Measurements from ENCODE around the gene CBLN3. TPM values are rescaled to one million over a fixed set of nuclear protein-coding genes. Genes with fewer than 3 reads are reported as not detected.

CBLN3 gene
- total RNA-seq, 1 experiment from 2014 or later: 0.94 TPM

- H3K27ac Mint-ChIP-seq: no peak overlapping the region
- POLR2A ChIA-PET: no interaction called here
- H3K9me3 Mint-ChIP-seq: no peaks in the 10 kb centered on the region
- H3K36me3 Mint-ChIP-seq: peaks cover 3% of the 10 kb centered on the region; the same call in 1 of the 2 replicates
- no peak overlapping the region for H3K4me3 Mint-ChIP-seq
- no peak for TF ChIP-seq SMAD4 (CRISPR knock-in tag; IDR thresholded peaks at IDR 0.05)
- no peak for TF ChIP-seq GABPB1 (CRISPR knock-in tag; IDR thresholded peaks at IDR 0.05)
- no peak for TF ChIP-seq OVOL2 (CRISPR knock-in tag; IDR thresholded peaks at IDR 0.05; ENCODE audit: borderline replicate concordance)
- TF ChIP-seq IRF2 (CRISPR knock-in tag; IDR thresholded peaks at IDR 0.05; ENCODE audit: borderline replicate concordance, low read depth): no peak
- no peak for TF ChIP-seq NFATC4 (CRISPR knock-in tag; IDR thresholded peaks at IDR 0.05)
- TF ChIP-seq NFYB (CRISPR knock-in tag; conservative IDR thresholded peaks at IDR 0.05; ENCODE audit: low read depth): no peak
- no peak for TF ChIP-seq TP53 (CRISPR knock-in tag; IDR thresholded peaks at IDR 0.05)
- TF ChIP-seq, protein P1, sequence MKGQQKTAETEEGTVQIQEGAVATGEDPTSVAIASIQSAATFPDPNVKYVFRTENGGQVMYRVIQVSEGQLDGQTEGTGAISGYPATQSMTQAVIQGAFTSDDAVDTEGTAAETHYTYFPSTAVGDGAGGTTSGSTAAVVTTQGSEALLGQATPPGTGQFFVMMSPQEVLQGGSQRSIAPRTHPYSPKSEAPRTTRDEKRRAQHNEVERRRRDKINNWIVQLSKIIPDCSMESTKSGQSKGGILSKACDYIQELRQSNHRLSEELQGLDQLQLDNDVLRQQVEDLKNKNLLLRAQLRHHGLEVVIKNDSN (CRISPR knock-in tag; IDR thresholded peaks at IDR 0.05): no peak
- ATAC-seq (no peak), DNase-seq (ENCODE audit: low spot score) (no peak)
- no peaks in the 10 kb centered on the region for H3K27me3 Mint-ChIP-seq (ENCODE audit: low read depth)
- CTCF ChIA-PET: interaction anchor here (1.0 to 6.8 kb wide), 5 partner anchors 17 to 70 kb away, joined by 3 to 55 read pairs (median 6); partner anchors contain the start of genes CBLN3 and KHNYN
- peaks cover 42% of the 10 kb centered on the region for H3K4me1 Mint-ChIP-seq
Observed at GRCh38 chr14:24378327-24378726, 51.1 kb downstream of the CBLN3 start.

DNA sequence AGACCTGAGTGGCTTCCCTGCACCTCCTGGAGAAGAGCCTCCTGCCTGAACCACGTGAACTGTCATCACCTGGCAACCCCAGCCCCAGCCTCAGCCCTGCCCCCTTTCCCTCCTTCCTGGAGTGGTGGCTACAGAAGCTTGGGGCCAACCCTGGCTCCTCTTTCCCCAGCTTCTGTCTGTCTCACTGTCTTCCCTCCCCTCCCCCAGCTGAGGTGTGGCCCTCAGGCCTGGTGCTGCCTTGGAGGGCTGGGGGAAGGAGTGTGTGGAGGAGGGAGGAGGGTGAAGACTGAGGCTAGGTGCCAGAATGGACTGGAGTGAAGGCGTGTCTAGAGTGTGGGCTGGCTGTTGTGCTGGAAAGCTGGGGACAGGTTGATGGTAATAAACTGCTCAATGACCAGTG is 51.8 kb downstream of the CBLN3 start:
- Mint-ChIP-seq H3K27ac (no peak overlapping the region; the same call in 1 of the 2 replicates), H3K4me3 (no peak overlapping the region), H3K27me3 (ENCODE audit: low read depth) (no peaks in the 10 kb centered on the region), H3K4me1 (peaks cover 42% of the 10 kb centered on the region), H3K9me3 (no peaks in the 10 kb centered on the region), H3K36me3 (peaks cover 4% of the 10 kb centered on the region; the same call in 1 of the 2 replicates)
- POLR2A ChIA-PET: interaction anchor here (1.1 to 1.6 kb wide), 2 partner anchors 9 to 54 kb away, joined by 3 to 4 read pairs; no protein-coding TSS in a partner anchor
- peak; percentile 29 for DNase-seq (ENCODE audit: low spot score)
- TF ChIP-seq, protein P2, sequence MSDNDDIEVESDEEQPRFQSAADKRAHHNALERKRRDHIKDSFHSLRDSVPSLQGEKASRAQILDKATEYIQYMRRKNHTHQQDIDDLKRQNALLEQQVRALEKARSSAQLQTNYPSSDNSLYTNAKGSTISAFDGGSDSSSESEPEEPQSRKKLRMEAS (CRISPR knock-in tag; IDR thresholded peaks at IDR 0.05): no peak
- TF ChIP-seq PRDM15 (CRISPR knock-in tag; IDR thresholded peaks at IDR 0.05): peak; percentile 31; the same call in 1 of the 2 replicates
- ATAC-seq: peak; percentile 7; the same call in 1 of the 2 replicates
- CTCF ChIA-PET: interaction anchor here (0.8 to 6.8 kb wide), 10 partner anchors 9 to 59 kb away, joined by 3 to 55 read pairs (median 4); partner anchors contain the start of genes CBLN3 and KHNYN

DNA sequence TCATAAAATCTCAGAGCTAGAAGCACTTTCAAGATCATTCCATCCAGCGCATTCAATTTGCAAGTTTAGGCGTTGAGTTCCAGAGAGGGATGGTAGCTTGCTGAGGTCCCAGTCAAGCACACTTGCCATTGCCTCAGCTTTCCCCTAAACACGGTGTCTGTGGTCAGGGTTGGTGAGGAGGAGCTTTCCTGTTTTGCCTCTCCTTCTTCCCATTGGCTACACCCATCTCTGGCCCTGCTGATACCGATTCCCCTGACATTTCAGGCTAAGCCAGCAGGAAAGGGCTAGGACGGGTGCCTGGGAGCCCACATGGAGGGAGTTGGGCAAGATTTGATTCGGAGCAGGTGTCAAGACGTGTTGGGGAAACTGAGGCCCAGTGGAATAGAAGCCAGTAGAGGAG is 52.3 kb downstream of the CBLN3 start:
- CTCF ChIA-PET: interaction anchor here (0.8 to 6.8 kb wide), 11 partner anchors 9 to 59 kb away, joined by 3 to 55 read pairs (median 5); partner anchors contain the start of genes CBLN3, KHNYN and NYNRIN
- Mint-ChIP-seq H3K4me3 (peak overlapping the region; percentile 63), H3K4me1 (peaks cover 42% of the 10 kb centered on the region), H3K36me3 (peaks cover 4% of the 10 kb centered on the region; the same call in 1 of the 2 replicates), H3K9me3 (no peaks in the 10 kb centered on the region), H3K27ac (0 out of 2 replicates have a peak overlapping the region, but pooled peaks have one; percentile 36), H3K27me3 (ENCODE audit: low read depth) (no peaks in the 10 kb centered on the region)
- ATAC-seq: no peak
- POLR2A ChIA-PET: interaction anchor here (1.1 to 1.6 kb wide), 2 partner anchors 9 to 55 kb away, joined by 3 to 4 read pairs; no protein-coding TSS in a partner anchor
- DNase-seq (ENCODE audit: low spot score): no peak
- TF ChIP-seq ZNF671 (CRISPR knock-in tag; IDR thresholded peaks at IDR 0.05) (no peak), FOXJ3 (CRISPR knock-in tag; IDR thresholded peaks at IDR 0.05; ENCODE audit: borderline replicate concordance) (no peak), TEAD1 (CRISPR knock-in tag; IDR thresholded peaks at IDR 0.05) (no peak)

Other genes with a start within 250 kb of the CBLN3 start
- gene IPO4, start 240.9 kb downstream of the CBLN3 start, total RNA-seq (2021): 87.6 to 128 TPM (median 91.2 TPM) in 3 replicates
- gene TM9SF1, start 234.2 kb downstream of the CBLN3 start, total RNA-seq (2021): 27.9 to 29.2 TPM (median 28.4 TPM) in 3 replicates
- gene TSSK4, start 224.0 kb downstream of the CBLN3 start, total RNA-seq (2021): 0.13 to 0.16 TPM in 2 of 3 replicates, not detected in the other
- gene CHMP4A, start 216.2 kb downstream of the CBLN3 start, total RNA-seq (2021): 32.7 to 38.5 TPM (median 36.5 TPM) in 3 replicates
- 12.6 to 18.4 TPM (median 16.9 TPM) in 3 replicates for gene MDP1, start 213.6 kb downstream of the CBLN3 start, total RNA-seq (2021)
- gene NEDD8, start 197.3 kb downstream of the CBLN3 start, total RNA-seq (2021): 218 to 233 TPM (median 221 TPM) in 3 replicates
- gene GMPR2, start 196.7 kb downstream of the CBLN3 start, total RNA-seq (2021): 74.2 to 82.3 TPM (median 78.4 TPM) in 3 replicates
- 32.2 to 39.8 TPM (median 35.7 TPM) in 3 replicates for gene TINF2, start 187.0 kb downstream of the CBLN3 start, total RNA-seq (2021)
- gene TGM1, start 166.5 kb downstream of the CBLN3 start, total RNA-seq (2021): 2.5 to 5.2 TPM (median 4.4 TPM) in 3 replicates
- gene RABGGTA, start 158.1 kb downstream of the CBLN3 start, total RNA-seq (2021): 22.3 to 28.1 TPM (median 27.1 TPM) in 3 replicates
- 13.9 to 16.7 TPM (median 15.4 TPM) in 3 replicates for gene DHRS1, start 129.9 kb downstream of the CBLN3 start, total RNA-seq (2021)
- 34.3 to 44.4 TPM (median 35.0 TPM) in 3 replicates for gene NOP9, start 129.8 kb downstream of the CBLN3 start, total RNA-seq (2021)
- gene CIDEB, start 121.7 kb downstream of the CBLN3 start, total RNA-seq (2021): 4.7 to 6.1 TPM (median 5.6 TPM) in 3 replicates
- 9.1 to 12.9 TPM (median 9.8 TPM) in 3 replicates for gene LTB4R2, start 119.5 kb downstream of the CBLN3 start, total RNA-seq (2021)
- gene LTB4R, start 118.2 kb downstream of the CBLN3 start, total RNA-seq (2021): 6.9 to 9.4 TPM (median 7.6 TPM) in 3 replicates
- gene ADCY4, start 94.6 kb downstream of the CBLN3 start, total RNA-seq (2021): 0.96 to 2.4 TPM (median 1.1 TPM) in 3 replicates
- gene RIPK3, start 89.7 kb downstream of the CBLN3 start, total RNA-seq (2021): 0.37 to 1.2 TPM (median 0.83 TPM) in 3 replicates
- 60.7 to 101 TPM (median 95.9 TPM) in 3 replicates for gene NFATC4, start 61.5 kb downstream of the CBLN3 start, total RNA-seq (2021)
- gene NYNRIN, start 30.7 kb downstream of the CBLN3 start, total RNA-seq (2021): 16.6 to 18.3 TPM (median 17.9 TPM) in 3 replicates
- 33.2 to 34.2 TPM (median 33.3 TPM) in 3 replicates for gene KHNYN, start 286 bp upstream of the CBLN3 start, total RNA-seq (2021)
- 55.0 to 59.2 TPM (median 56.7 TPM) in 3 replicates for gene SDR39U1, start 13.1 kb upstream of the CBLN3 start, total RNA-seq (2021)
- not detected in 3 replicates for gene CMA1, start 78.6 kb upstream of the CBLN3 start, total RNA-seq (2021)
- not detected in 3 replicates for gene CTSG, start 146.6 kb upstream of the CBLN3 start, total RNA-seq (2021)
- not detected in 3 replicates for gene GZMH, start 180.0 kb upstream of the CBLN3 start, total RNA-seq (2021)
- gene GZMB, start 204.5 kb upstream of the CBLN3 start, total RNA-seq (2021): 0.68 to 1.4 TPM (median 0.82 TPM) in 3 replicates